ENCODE measurements around the gene EIF3A.

The EIF3A gene

GRCh38 chr10:119001717-119002500 is 78.7 kb downstream of the EIF3A start:
- no peak for DNase-seq

- DNase-seq: no peak
Observed at GRCh38 chr10:118998183-118998582, 82.4 kb downstream of the EIF3A start.

GRCh38 chr10:118997379-118997778 is 83.2 kb downstream of the EIF3A start:
- no peak for DNase-seq

DNA sequence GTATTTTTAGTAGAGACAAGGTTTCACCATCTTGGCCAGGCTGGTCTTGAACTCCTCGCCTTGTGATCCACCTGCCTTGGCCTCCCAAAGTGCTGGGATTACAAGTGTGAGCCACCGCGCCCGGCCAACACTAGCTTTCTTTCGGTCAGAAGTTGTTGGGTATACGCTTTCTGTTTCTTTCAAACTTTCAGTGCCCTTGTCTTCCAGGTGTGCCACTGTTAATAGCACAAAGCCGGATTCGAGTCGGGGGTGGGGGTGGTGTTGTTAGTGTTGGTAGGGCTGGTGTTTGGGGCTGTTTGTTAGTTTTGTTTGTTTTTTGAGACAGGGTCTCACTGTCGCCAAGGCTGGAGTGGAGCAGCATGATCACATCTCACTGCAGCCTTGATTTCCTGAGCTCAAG is 84.9 kb downstream of the EIF3A start:
- DNase-seq: no peak

GRCh38 chr10:118994321-118994720 is 86.3 kb downstream of the EIF3A start:
- no peak for DNase-seq

DNA sequence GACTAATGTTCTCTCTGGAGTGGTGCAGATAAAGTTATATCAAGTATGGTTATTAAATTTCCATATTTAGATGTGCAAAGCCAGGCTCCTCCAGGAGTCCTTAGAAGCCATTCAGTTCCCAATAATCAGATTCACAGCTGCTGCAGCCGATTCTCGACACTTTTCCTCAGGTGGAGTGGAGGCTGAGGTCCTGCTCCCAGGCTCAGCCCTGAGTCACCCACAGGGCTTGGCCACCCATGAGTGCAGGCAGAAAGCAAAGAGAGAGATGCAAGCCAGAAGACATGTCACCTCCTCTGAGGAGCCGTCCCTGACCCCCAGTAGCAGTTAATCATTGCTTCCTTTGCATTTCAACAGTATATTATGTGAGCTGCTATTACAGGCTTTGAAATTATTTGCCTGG is 87.4 kb downstream of the EIF3A start:
- no peak for DNase-seq

DNA sequence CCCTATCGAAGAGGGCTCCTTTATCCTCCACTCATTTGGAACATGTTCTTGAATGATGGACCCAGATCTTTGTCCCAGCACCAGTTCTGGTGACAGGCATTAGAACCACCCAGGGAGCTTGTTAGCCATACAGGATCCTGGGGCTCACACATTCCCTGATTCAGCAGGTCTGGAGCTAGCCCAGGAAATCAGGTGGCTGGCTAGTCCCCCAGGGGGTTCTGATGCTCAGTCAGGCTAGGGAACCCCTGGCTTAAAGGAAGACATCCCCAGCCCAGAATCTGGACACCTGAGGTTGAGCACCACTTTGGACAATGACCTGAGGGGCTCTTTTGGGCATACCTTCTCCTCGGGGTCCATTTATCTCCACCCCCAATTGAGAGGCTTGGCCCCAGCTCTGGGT is 88.1 kb downstream of the EIF3A start:
- no peak for DNase-seq

DNA sequence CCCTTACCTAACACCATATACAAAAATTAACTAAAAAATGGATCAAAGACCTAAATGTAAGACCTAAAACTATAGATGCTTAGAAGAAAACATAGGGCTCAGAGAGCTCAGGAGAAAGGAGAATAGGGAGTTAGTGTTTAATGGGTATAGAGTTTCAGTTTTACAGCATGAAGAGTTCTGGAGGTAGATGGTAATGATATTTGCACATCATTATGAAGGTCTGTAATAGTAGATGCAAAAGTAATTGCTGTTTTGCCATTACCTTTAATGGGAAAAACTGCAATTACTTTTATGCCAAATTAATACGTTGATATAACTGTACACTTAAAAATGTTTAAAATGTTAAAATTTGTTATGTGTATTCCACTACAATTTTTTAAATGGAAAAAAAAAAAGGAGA is 90.3 kb downstream of the EIF3A start:
- no peak for DNase-seq

DNA sequence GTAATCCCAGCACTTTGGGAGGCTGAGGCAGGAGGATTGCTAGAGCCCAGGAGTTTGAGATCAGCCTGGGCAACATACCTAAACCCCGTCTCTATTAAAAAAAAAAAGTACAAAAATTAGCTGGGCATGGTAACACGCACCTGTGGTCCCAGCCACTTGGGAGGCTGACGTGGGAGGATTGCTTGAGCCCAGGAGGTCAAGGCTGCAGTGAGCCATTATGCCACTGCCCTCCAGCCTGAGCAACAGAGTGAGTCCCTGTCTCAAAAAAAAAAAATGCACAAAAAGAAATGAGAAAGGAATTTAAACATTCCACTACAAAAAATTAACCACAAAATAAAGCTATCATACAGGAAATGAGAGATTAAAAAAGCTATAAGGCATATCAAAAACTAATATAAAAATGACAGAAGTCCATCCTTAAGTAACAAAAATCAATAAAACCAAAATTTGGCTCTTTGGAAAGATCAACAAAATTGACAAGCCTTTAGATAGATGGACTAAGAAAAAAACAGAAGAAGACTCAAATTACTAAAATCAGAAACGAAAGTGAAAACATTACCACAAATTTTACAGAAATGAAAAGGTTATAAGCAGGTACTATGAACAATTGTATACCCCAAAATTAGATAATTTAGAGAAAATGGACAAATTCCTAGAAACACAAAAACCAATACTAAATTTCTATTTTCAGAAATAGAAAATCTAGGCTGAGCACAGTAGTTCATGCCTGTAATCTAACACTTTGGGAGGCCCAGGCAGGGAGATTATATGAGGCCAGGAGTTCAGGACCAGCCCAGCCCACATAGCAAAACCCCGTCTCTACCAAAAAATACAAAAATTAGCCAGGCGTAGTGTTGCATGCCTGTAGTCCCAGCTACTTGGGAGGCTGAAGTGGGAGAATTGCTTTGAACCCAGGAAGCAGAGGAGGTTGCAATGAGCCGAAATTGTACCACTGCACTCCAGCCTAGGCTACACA is 93.5 kb downstream of the EIF3A start:
- DNase-seq: no peak

- no peak for DNase-seq
Observed at GRCh38 chr10:118985576-118985975, 95.0 kb downstream of the EIF3A start.

All from NCI-H1092 (cell line).